Prostate gland (tissue), 2 donors: ENCODE data around the gene CIPC. TPM values are rescaled to one million over a fixed set of nuclear protein-coding genes. Genes with fewer than 3 reads are reported as not detected.

ENCODE experiments used
- DNase-seq: peaks from one replicate; pipeline ENCODE4 v3.0.0-alpha.2; 2019; ENCODE audit warnings: low spot score
- H3K27ac ChIP-seq, 2 donors: fragments of 200-600 bp; sonication (generic); 2 replicates each; pipeline ENCODE4 v1.5.1; 2017 to 2019
- H3K27me3 ChIP-seq: fragments of 200-600 bp; sonication (generic); replicated peaks from 2 replicates; pipeline ENCODE4 v1.5.1; 2019; ENCODE audit not compliant: insufficient read depth
- H3K36me3 ChIP-seq, 2 donors: fragments of 200-600 bp; sonication (generic); 1 replicate in 1 of 2; 2 replicates in 1 of 2; pipeline versions ENCODE4 v1.5.1 to v1.8.1; 2017 to 2019
- H3K4me1 ChIP-seq: fragments of 200-600 bp; sonication (generic); replicated peaks from 2 replicates; pipeline ENCODE4 v1.5.1; 2019
- H3K4me3 ChIP-seq, 2 donors: fragments of 200-600 bp; sonication (generic); 2 replicates each; pipeline ENCODE4 v1.5.1; 2017 to 2019
- H3K9me3 ChIP-seq: fragments of 200-600 bp; sonication (generic); 2 replicates; pipeline ENCODE4 v1.5.1; 2017
- POLR2A ChIP-seq: fragments of 450-650 bp; IDR thresholded peaks from one replicate; pipeline ENCODE4 v1.6.1; 2016; ENCODE audit warnings: antibody characterized with exemption, mild to moderate bottlenecking
- POLR2AphosphoS5 ChIP-seq: sonication (generic); formaldehyde crosslinking; IDR thresholded peaks from one replicate; pipeline ENCODE4 v1.6.1; 2017; ENCODE audit warnings: antibody characterized with exemption
- WGBS: methylation state at CpG from one replicate; pipeline ENCODE4 v1.1.5; 2018; 5-methylcytosine and 5-hydroxymethylcytosine counted together
- intact Hi-C: fragments of 100-400 bp; cut with DNase I; formaldehyde crosslinking; loops from one replicate; pipeline ENCODE4 v1.14.2; 2022
- total RNA-seq, 2 donors: library from RNA; depleted of rRNA; stranded (reverse); fragments of >200 nt; gene quantifications; one replicate each; pipeline ENCODE4 v1.1.0, GENCODE V29; 2016
- TF ChIP-seq, protein P1 (sequence below), 4 experiments: fragments of 200-600 bp in 2 of 4; fragments of 450-650 bp in 2 of 4; sonication (generic) in 2 of 4; IDR thresholded peaks; 1 replicate in 3 of 4; 2 replicates in 1 of 4; pipeline ENCODE4 v1.5.1; 2016 to 2019; ENCODE audit warnings: antibody characterized with exemption in 4 of 4, mild to moderate bottlenecking in 2 of 4, moderate library complexity in 2 of 4

CIPC gene
- total RNA-seq, 2 donors from 2014 or later: 45.1 to 63.3 TPM

DNA sequence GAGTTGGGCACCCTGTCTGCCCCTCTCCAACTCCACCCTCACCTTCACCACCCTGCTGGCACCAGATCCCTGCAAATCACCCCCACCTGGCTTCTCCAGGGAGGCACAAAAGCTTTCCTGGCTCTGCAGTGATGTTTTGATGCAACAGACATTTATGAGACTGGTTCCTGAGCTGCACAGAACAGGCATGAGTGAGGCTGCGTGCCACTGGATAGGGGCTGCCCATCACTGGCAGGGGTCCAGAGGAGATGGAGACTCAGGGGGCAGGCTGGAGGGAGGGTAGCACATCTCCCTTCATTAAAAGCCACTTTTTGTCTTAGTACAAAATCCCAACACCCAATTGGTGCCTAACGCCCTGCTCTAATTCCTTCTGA is 60.8 kb downstream of the CIPC start:
- peaks cover 2% of the 10 kb centered on the region for H3K27me3 ChIP-seq
- H3K4me1 ChIP-seq: no peaks in the 10 kb centered on the region
- H3K9me3 ChIP-seq: no peaks in the 10 kb centered on the region
- no peaks in the 10 kb centered on the region for H3K36me3 ChIP-seq
- no peak for DNase-seq
- no peak for TF ChIP-seq POLR2AphosphoS5
- TF ChIP-seq POLR2A: no peak
- TF ChIP-seq, protein P1, sequence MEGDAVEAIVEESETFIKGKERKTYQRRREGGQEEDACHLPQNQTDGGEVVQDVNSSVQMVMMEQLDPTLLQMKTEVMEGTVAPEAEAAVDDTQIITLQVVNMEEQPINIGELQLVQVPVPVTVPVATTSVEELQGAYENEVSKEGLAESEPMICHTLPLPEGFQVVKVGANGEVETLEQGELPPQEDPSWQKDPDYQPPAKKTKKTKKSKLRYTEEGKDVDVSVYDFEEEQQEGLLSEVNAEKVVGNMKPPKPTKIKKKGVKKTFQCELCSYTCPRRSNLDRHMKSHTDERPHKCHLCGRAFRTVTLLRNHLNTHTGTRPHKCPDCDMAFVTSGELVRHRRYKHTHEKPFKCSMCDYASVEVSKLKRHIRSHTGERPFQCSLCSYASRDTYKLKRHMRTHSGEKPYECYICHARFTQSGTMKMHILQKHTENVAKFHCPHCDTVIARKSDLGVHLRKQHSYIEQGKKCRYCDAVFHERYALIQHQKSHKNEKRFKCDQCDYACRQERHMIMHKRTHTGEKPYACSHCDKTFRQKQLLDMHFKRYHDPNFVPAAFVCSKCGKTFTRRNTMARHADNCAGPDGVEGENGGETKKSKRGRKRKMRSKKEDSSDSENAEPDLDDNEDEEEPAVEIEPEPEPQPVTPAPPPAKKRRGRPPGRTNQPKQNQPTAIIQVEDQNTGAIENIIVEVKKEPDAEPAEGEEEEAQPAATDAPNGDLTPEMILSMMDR (IDR thresholded peaks at IDR 0.05): no peak
- intact Hi-C loops: loop anchor here (5.0 kb wide), 1 partner anchor 298 kb away; the partner anchor contains the start of genes AHSA1 and VIPAS39
- H3K27ac ChIP-seq: no peak overlapping the region
- no peak overlapping the region for H3K4me3 ChIP-seq
- 43% methylated on average over 2 of the region's 2 CpGs for WGBS

DNA sequence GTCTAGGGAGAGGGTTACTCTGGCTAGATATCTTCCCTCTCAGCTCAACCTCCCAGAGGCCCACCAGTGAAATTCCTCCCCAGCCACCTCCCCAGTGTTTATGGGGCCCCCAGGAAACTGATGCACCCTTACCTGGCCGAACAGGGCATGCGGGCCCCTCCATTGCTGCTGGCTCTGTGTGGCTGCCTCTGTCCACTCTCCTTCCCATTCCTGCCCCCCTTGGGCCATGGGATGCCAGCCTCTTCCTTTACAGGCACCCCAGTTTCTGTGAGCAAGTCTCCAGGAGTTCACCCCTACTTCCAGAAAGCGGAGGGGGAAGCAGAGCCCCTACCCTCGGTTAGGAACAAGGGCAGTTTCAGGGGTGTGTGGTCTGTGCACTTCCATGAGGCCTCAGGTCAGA is 63.0 kb downstream of the CIPC start:
- TF ChIP-seq POLR2A (no peak), POLR2AphosphoS5 (no peak)
- TF ChIP-seq, protein P1 (IDR thresholded peaks at IDR 0.05): no peak
- H3K9me3 ChIP-seq: no peaks in the 10 kb centered on the region
- WGBS: 80% methylated on average over 4 of the region's 4 CpGs
- H3K27ac ChIP-seq: no peak overlapping the region
- H3K4me1 ChIP-seq: no peaks in the 10 kb centered on the region
- no peak overlapping the region for H3K4me3 ChIP-seq
- no peaks in the 10 kb centered on the region for H3K36me3 ChIP-seq
- intact Hi-C loops: no loop called here
- H3K27me3 ChIP-seq: peaks cover 2% of the 10 kb centered on the region
- DNase-seq: no peak

Other genes with a start within 250 kb of the CIPC start
- gene IRF2BPL, start 69.5 kb upstream of the CIPC start, total RNA-seq: 100 to 1,000 TPM; 113 to 141 TPM
- under 1 TPM in 1 of 2 donors, not detected in 1; 0.11 TPM for gene ZDHHC22, start 43.5 kb downstream of the CIPC start, total RNA-seq
- gene TMEM63C, start 83.5 kb downstream of the CIPC start, total RNA-seq: 1 to 10 TPM; 2.0 to 7.8 TPM
- gene NGB, start 172.9 kb downstream of the CIPC start, total RNA-seq: under 1 TPM in 1 of 2 donors, not detected in 1; 0.91 TPM
- gene POMT2, start 222.6 kb downstream of the CIPC start, total RNA-seq: 100 to 1,000 TPM in 1 of 2 donors, 1 to 10 TPM in 1; 8.4 to 101 TPM
- 10 to 100 TPM; 50.1 to 78.1 TPM for gene GSTZ1, start 222.8 kb downstream of the CIPC start, total RNA-seq